GM12878 (cell line): ENCODE results near the gene NFATC1. TPM values are rescaled to one million over a fixed set of nuclear protein-coding genes. Genes with fewer than 3 reads are reported as not detected.

Experiments
- ATAC-seq: fragments of 200-7000 bp; cut with Tn5 transposase; 3 replicates; pipeline ENCODE4 v1.9.1; 2020; ENCODE audit warnings: mild to moderate bottlenecking, moderate library complexity
- BruUV-seq: library from RNA; stranded (reverse); fragments of 400-500 nt; replicated peaks from 2 replicates; lab custom pipeline; 2021; lab: Mats Ljungman, UMichigan
- CTCF ChIA-PET: fragments of 300-600 bp; sonication (Branson Sonifier 250); formaldehyde crosslinking; extraction: SDS; loops from one replicate; lab custom pipeline; 2021; ENCODE audit warnings: inconsistent platforms; lab: Yijun Ruan, JAX
- POLR2A ChIA-PET: fragments of 350-600 bp; formaldehyde crosslinking; extraction: SDS; loops from one replicate; lab custom pipeline; 2021; ENCODE audit warnings: inconsistent platforms; lab: Charles Lee
- RAD21 ChIA-PET: fragments of 300-600 bp; sonication (Branson Sonifier 250); formaldehyde crosslinking; loops from one replicate; lab custom pipeline; 2023; ENCODE audit warnings: antibody characterized with exemption; ENCODE audit not compliant: unreplicated experiment; lab: Charles Lee
- SMC1A ChIA-PET: fragments of 300-600 bp; sonication (Branson Sonifier 250); formaldehyde crosslinking; loops from one replicate; lab custom pipeline; 2023; ENCODE audit not compliant: unreplicated experiment, uncharacterized antibody; lab: Charles Lee
- DNase-seq: peaks from one replicate; pipeline ENCODE4 v3.0.0-alpha.2; 2011; ENCODE audit warnings: low read depth, low spot score
- FAIRE-seq: peaks from 3 replicates; lab custom pipeline; 2011; peaks lifted over from hg19 to GRCh38; lab: Jason Lieb, UNC
- H2AFZ ChIP-seq: 2 replicates; pipeline ENCODE4 v1.6.0; 2011; ENCODE audit warnings: low read depth, low read length, control low read depth; ENCODE audit not compliant: control insufficient read depth
- H3K27ac ChIP-seq: 2 replicates; pipeline ENCODE4 v1.5.1; 2011; ENCODE audit warnings: control low read depth; ENCODE audit not compliant: control insufficient read depth, insufficient read depth
- H3K27me3 ChIP-seq, 2 experiments: replicated peaks in 1 of 2; 2 replicates each; pipeline versions ENCODE4 v1.6.0 to v1.6.1; 2011; ENCODE audit warnings: low read length in 1 of 2; ENCODE audit not compliant: control insufficient read depth in 2 of 2, insufficient read depth in 2 of 2
- H3K36me3 ChIP-seq, 2 experiments: 2 replicates each; pipeline ENCODE4 v1.5.1; 2011; ENCODE audit warnings: low read length in 1 of 2; ENCODE audit not compliant: control insufficient read depth in 2 of 2, insufficient read depth in 2 of 2
- H3K4me1 ChIP-seq: 2 replicates; pipeline ENCODE4 v1.6.1; 2011; ENCODE audit warnings: mild to moderate bottlenecking, low read length, moderate library complexity, mixed read lengths; ENCODE audit not compliant: control insufficient read depth, insufficient read depth
- H3K4me2 ChIP-seq: 2 replicates; pipeline ENCODE4 v1.6.0; 2011; ENCODE audit warnings: control low read depth; ENCODE audit not compliant: control insufficient read depth, insufficient read depth
- H3K4me3 ChIP-seq: fragments of 200-600 bp; sonication (generic); 2 replicates; pipeline ENCODE4 v1.5.1; 2016
- H3K79me2 ChIP-seq: 2 replicates; pipeline ENCODE4 v1.6.0; 2011; ENCODE audit warnings: low read length; ENCODE audit not compliant: control insufficient read depth, insufficient read depth
- H3K9ac ChIP-seq: 2 replicates; pipeline ENCODE4 v1.8.0; 2011; ENCODE audit warnings: low read length, control low read depth, mixed read lengths; ENCODE audit not compliant: control insufficient read depth, insufficient read depth
- H3K9me3 ChIP-seq: replicated peaks from 3 replicates; pipeline ENCODE4 v1.5.1; 2011; ENCODE audit warnings: mild to moderate bottlenecking, low read length; ENCODE audit not compliant: control insufficient read depth, insufficient read depth
- H4K20me1 ChIP-seq: 2 replicates; pipeline ENCODE4 v1.6.0; 2011; ENCODE audit not compliant: control insufficient read depth, insufficient read depth
- ASH2L ChIP-seq: fragments of 300-600, 200-600 bp; sonication (generic); IDR thresholded peaks from 2 replicates; pipeline ENCODE4 v1.6.1; 2017; ENCODE audit warnings: low read depth, mild to moderate bottlenecking, borderline replicate concordance
- ATF3 ChIP-seq: IDR thresholded peaks from 2 replicates; pipeline ENCODE4 v1.6.1; 2011; ENCODE audit warnings: low read depth, mild to moderate bottlenecking, low read length, moderate library complexity, borderline replicate concordance; ENCODE audit errors: extremely low read depth
- CEBPB ChIP-seq, 2 experiments: fragments of 150-350 bp in 1 of 2; IDR thresholded peaks; 2 replicates each; pipeline ENCODE4 v1.6.1; 2012 to 2014; ENCODE audit warnings: low read depth in 2 of 2, low read length in 2 of 2, borderline replicate concordance in 1 of 2, inconsistent platforms in 1 of 2
- CUX1 ChIP-seq: IDR thresholded peaks from 2 replicates; pipeline ENCODE4 v1.6.1; 2012; ENCODE audit warnings: improper control_type of control experiment, low read depth, low read length; ENCODE audit not compliant: insufficient replicate concordance
- EGR1 ChIP-seq, 2 experiments: IDR thresholded peaks; 1 replicate in 1 of 2; 2 replicates in 1 of 2; pipeline ENCODE4 v1.6.1; 2011 to 2012; ENCODE audit warnings: low read depth in 2 of 2, low read length in 2 of 2, borderline replicate concordance in 1 of 2, mild to moderate bottlenecking in 1 of 2, moderate library complexity in 1 of 2
- FOXK2 ChIP-seq: fragments of 450-650 bp; IDR thresholded peaks from 2 replicates; pipeline ENCODE4 v1.6.1; 2017; ENCODE audit warnings: mild to moderate bottlenecking, moderate library complexity
- MTA3 ChIP-seq: IDR thresholded peaks from 2 replicates; pipeline ENCODE4 v1.6.1; 2012; ENCODE audit warnings: low read length, inconsistent platforms, borderline replicate concordance
- MYC ChIP-seq: IDR thresholded peaks from 2 replicates; pipeline ENCODE4 v1.6.1; 2011; ENCODE audit warnings: mild to moderate bottlenecking, low read length, moderate library complexity, inconsistent platforms; ENCODE audit not compliant: insufficient read depth, insufficient replicate concordance, insufficient read length, severe bottlenecking
- NFXL1 ChIP-seq: fragments of 450-650 bp; IDR thresholded peaks from 2 replicates; pipeline ENCODE4 v1.6.1; 2017; ENCODE audit warnings: antibody characterized with exemption, mild to moderate bottlenecking, borderline replicate concordance
- REST ChIP-seq: IDR thresholded peaks from 2 replicates; pipeline ENCODE4 v1.6.1; 2012; ENCODE audit warnings: mild to moderate bottlenecking, low read depth, low read length
- RFX5 ChIP-seq: IDR thresholded peaks from 2 replicates; pipeline ENCODE4 v1.6.1; 2011; ENCODE audit warnings: low read depth, low read length, improper control_type of control experiment
- SMAD1 ChIP-seq: fragments of 450-650 bp; IDR thresholded peaks from 2 replicates; pipeline ENCODE4 v1.6.1; 2018; ENCODE audit warnings: mild to moderate bottlenecking, low read depth; ENCODE audit not compliant: partially characterized antibody
- TCF7 ChIP-seq: IDR thresholded peaks from 2 replicates; pipeline ENCODE4 v1.6.1; 2014; ENCODE audit warnings: antibody characterized with exemption, borderline replicate concordance
- ZNF24 ChIP-seq: fragments of 450-650 bp; IDR thresholded peaks from 2 replicates; pipeline ENCODE4 v1.6.1; 2017; ENCODE audit warnings: antibody characterized with exemption, mild to moderate bottlenecking
- WGBS: methylation state at CpG from one replicate; pipeline ENCODE4 v1.1.6; 2016; ENCODE audit warnings: low lambda C conversion rate; ENCODE audit not compliant: insufficient replicate concordance, insufficient coverage; ENCODE audit errors: missing lambda C conversion rate; 5-methylcytosine and 5-hydroxymethylcytosine counted together
- in situ Hi-C: fragments of 300-500 bp; cut with MboI; formaldehyde crosslinking; loops from 9 replicates; pipeline ENCODE4 v1.14.3; 2018; ENCODE audit warnings: mixed read lengths
- intact Hi-C: fragments of 100-400 bp; cut with micrococcal nuclease; formaldehyde crosslinking; loops from one replicate; pipeline ENCODE4 v1.14.2; 2022; ENCODE audit not compliant: unreplicated experiment
- polyA plus RNA-seq, 11 experiments: library from polyadenylated mRNA; depleted of rRNA in 4 of 11; unstranded in 6 of 11; stranded (reverse) in 5 of 11; fragments of >200 nt; fragmentation: Nextera tagmentation in 4 of 11; fragmentation: Illumina TruSeq in 1 of 11; extraction: Ambion mirVana in 4 of 11; extraction: Trizol in 1 of 11; gene quantifications; 1 replicate in 1 of 11; 2 replicates in 10 of 11; pipeline versions ENCODE4 v1.2.1 to v1.2.3, GENCODE V29; 2011 to 2016; ENCODE audit warnings: inconsistent platforms in 2 of 11, missing spikeins in 2 of 11, low read depth in 1 of 11
- total RNA-seq, 4 experiments: library from RNA; depleted of rRNA in 3 of 4; stranded (reverse); fragments of >200 nt in 3 of 4; fragmentation: Illumina TruSeq in 1 of 4; extraction: Trizol in 1 of 4; gene quantifications; 2 replicates each; pipeline versions ENCODE4 v1.2.1 to v1.2.3, GENCODE V29; 2013 to 2021

The NFATC1 gene
- total and polyA plus RNA-seq, 10 of the 15 experiments (the other 5 are each of a cell fraction or from before 2014, with no cell fraction given), result 0.84 to 20.8 (median 5.1) TPM

GRCh38 chr18:79367480-79367879, 28.2 kb upstream of the NFATC1 start:
- ChIA-PET RAD21 (no interaction called here), SMC1A (no interaction called here), POLR2A (no interaction called here), CTCF (no interaction called here)
- Histone ChIP-seq H3K79me2 (no peaks in the 10 kb centered on the region), H4K20me1 (no peaks in the 10 kb centered on the region), H3K4me1 (no peaks in the 10 kb centered on the region), H2AFZ (no peak overlapping the region), H3K4me3 (no peak overlapping the region), H3K27ac (no peak overlapping the region), H3K9me3 (no peaks in the 10 kb centered on the region), H3K27me3 (no peaks in the 10 kb centered on the region), H3K36me3 (no peaks in the 10 kb centered on the region; a peak in 2 of 4 replicates), H3K9ac (no peak overlapping the region), H3K4me2 (no peak overlapping the region)
- ATAC-seq (no peak), DNase-seq (no peak), FAIRE-seq (no peak)
- TF ChIP-seq ATF3, result no peak
- TF ChIP-seq CEBPB (IDR thresholded peaks at IDR 0.05; ENCODE audit: borderline replicate concordance in 1 of 2, low read depth in 2 of 2, low read length in 2 of 2), result no peak
- TF ChIP-seq NFXL1, result no peak
- TF ChIP-seq SMAD1, result no peak
- no peak for TF ChIP-seq TCF7
- TF ChIP-seq CUX1, result no peak
- TF ChIP-seq REST, result no peak
- no peak for TF ChIP-seq ZNF24
- no peak for TF ChIP-seq ASH2L
- no peak for TF ChIP-seq MTA3
- no peak for TF ChIP-seq RFX5
- TF ChIP-seq FOXK2, result no peak
- TF ChIP-seq EGR1 (IDR thresholded peaks at IDR 0.05; ENCODE audit: borderline replicate concordance in 1 of 2, low read depth in 2 of 2, low read length in 2 of 2), result no peak
- no peak for TF ChIP-seq MYC
- 94% methylated on average over 7 of the region's 8 CpGs for WGBS
- in situ Hi-C loops, result no loop called here
- BruUV-seq, result no TSS peak
- intact Hi-C loops, result no loop called here
